OCI-LY3 (cell line): ENCODE measurements around the gene FOSL1.

Experiments
- CTCF ChIP-seq: fragments of 200-600, 300-600 bp; sonication (generic); IDR thresholded peaks from 2 replicates; pipeline ENCODE4 v1.5.1; 2014; ENCODE audit warnings: antibody characterized with exemption, low read length, low read depth
- EZH2phosphoT487 ChIP-seq: fragments of 200-600 bp; shearing (Covaris generic); IDR thresholded peaks from 2 replicates; pipeline ENCODE4 v1.6.1; 2018; ENCODE audit warnings: antibody characterized with exemption, mixed run types, low read depth

- TF ChIP-seq CTCF: no peak
- TF ChIP-seq EZH2phosphoT487: no peak
These were observed 21.7 kb upstream of the FOSL1 start for GRCh38 chr11:65921876-65922275.
